ENCODE measurements around the gene MTUS2. TPM values are rescaled to one million over a fixed set of nuclear protein-coding genes. Genes with fewer than 3 reads are reported as not detected.

Gene MTUS2
- polyA plus RNA-seq, 2 of the 4 experiments (the other 2 are of a cell fraction) = not detected

GRCh38 chr13:29540799-29541198, 720.7 kb downstream of the MTUS2 start:
- H3K4me2 ChIP-seq = no peak overlapping the region
- no peaks in the 10 kb centered on the region for H3K9me3 ChIP-seq
- CTCF ChIA-PET = no interaction called here
- POLR2A ChIA-PET = no interaction called here
- DNase-seq (ENCODE audit: low read depth in 1 of 2, low spot score in 1 of 2) = no peak
- H3K4me3 ChIP-seq = no peak overlapping the region
- no peak for ATAC-seq
- no peaks in the 10 kb centered on the region for H3K4me1 ChIP-seq
- H3K27ac ChIP-seq = no peak overlapping the region
- TF ChIP-seq JUNB (IDR thresholded peaks at IDR 0.05) (no peak), CEBPB (IDR thresholded peaks at IDR 0.05) (no peak), EP300 (IDR thresholded peaks at IDR 0.05) (no peak), JUN (IDR thresholded peaks at IDR 0.05) (no peak)
- TF ChIP-seq, protein P1, sequence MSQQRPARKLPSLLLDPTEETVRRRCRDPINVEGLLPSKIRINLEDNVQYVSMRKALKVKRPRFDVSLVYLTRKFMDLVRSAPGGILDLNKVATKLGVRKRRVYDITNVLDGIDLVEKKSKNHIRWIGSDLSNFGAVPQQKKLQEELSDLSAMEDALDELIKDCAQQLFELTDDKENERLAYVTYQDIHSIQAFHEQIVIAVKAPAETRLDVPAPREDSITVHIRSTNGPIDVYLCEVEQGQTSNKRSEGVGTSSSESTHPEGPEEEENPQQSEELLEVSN (IDR thresholded peaks at IDR 0.05; ENCODE audit: borderline replicate concordance, low read depth) = no peak
- no peak for FAIRE-seq
- WGBS (ENCODE audit: missing lambda C conversion rate) = 84% methylated on average over 5 of the region's 5 CpGs

DNA sequence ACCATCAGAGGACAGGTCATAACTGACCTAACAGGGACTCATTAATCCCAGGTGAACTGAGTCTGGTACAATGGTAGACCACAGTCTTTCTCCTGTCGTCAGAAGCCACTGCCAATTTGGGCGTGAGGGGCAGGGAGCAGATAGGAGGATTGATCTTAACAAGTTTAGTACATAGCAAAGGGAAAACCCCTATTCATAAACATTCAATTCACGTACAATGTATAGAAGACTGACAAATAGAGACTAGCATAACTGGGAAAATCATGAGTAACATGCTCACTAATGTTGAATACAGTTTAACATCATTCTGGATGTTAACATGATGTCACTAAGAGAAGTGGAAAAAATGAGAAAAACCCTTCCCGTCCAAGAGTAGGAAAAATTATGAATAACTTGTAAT, 721.3 kb downstream of the MTUS2 start:
- TF ChIP-seq ZNF302 (CRISPR knock-in tag; IDR thresholded peaks at IDR 0.05) (no peak), HOXA7 (CRISPR knock-in tag; IDR thresholded peaks at IDR 0.05) (no peak), POLR2AphosphoS2 (conservative IDR thresholded peaks at IDR 0.05; ENCODE audit: low read length) (no peak), ZC3H11A (IDR thresholded peaks at IDR 0.05) (no peak), REST (IDR thresholded peaks at IDR 0.05) (no peak), NPAS2 (CRISPR knock-in tag; IDR thresholded peaks at IDR 0.05; ENCODE audit: borderline replicate concordance) (no peak), MYC (IDR thresholded peaks at IDR 0.05; ENCODE audit: borderline replicate concordance, low read length) (no peak), MAFK (IDR thresholded peaks at IDR 0.05; ENCODE audit: partially characterized antibody) (no peak), JUNB (IDR thresholded peaks at IDR 0.05) (no peak), NFE2L2 (conservative IDR thresholded peaks at IDR 0.05; ENCODE audit: low read length) (no peak), HOXB13 (CRISPR knock-in tag; IDR thresholded peaks at IDR 0.05; ENCODE audit: low read depth) (no peak), CTCF (IDR thresholded peaks at IDR 0.05) (no peak), ZSCAN20 (CRISPR knock-in tag; IDR thresholded peaks at IDR 0.05) (no peak), PBX3 (IDR thresholded peaks at IDR 0.05) (no peak), EHF (CRISPR knock-in tag; IDR thresholded peaks at IDR 0.05) (no peak)
- TF ChIP-seq, protein P2, sequence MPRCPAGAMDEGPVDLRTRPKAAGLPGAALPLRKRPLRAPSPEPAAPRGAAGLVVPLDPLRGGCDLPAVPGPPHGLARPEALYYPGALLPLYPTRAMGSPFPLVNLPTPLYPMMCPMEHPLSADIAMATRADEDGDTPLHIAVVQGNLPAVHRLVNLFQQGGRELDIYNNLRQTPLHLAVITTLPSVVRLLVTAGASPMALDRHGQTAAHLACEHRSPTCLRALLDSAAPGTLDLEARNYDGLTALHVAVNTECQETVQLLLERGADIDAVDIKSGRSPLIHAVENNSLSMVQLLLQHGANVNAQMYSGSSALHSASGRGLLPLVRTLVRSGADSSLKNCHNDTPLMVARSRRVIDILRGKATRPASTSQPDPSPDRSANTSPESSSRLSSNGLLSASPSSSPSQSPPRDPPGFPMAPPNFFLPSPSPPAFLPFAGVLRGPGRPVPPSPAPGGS (IDR thresholded peaks at IDR 0.05) = no peak
- TF ChIP-seq, protein P3, sequence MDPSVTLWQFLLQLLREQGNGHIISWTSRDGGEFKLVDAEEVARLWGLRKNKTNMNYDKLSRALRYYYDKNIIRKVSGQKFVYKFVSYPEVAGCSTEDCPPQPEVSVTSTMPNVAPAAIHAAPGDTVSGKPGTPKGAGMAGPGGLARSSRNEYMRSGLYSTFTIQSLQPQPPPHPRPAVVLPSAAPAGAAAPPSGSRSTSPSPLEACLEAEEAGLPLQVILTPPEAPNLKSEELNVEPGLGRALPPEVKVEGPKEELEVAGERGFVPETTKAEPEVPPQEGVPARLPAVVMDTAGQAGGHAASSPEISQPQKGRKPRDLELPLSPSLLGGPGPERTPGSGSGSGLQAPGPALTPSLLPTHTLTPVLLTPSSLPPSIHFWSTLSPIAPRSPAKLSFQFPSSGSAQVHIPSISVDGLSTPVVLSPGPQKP (IDR thresholded peaks at IDR 0.05; ENCODE audit: low read depth, low read length) = no peak
- Histone ChIP-seq H3K4me1 (no peaks in the 10 kb centered on the region), H3K27ac (no peak overlapping the region), H3K4me3 (no peak overlapping the region), H3K4me2 (no peak overlapping the region), H3K9me3 (no peaks in the 10 kb centered on the region)
- ChIA-PET CTCF (no interaction called here), POLR2A (no interaction called here)
- WGBS (ENCODE audit: missing lambda C conversion rate) = 95% methylated on average over 4 of the region's 4 CpGs
- DNase-seq (ENCODE audit: low read depth in 1 of 2, low spot score in 1 of 2) = no peak
- FAIRE-seq = no peak
- ATAC-seq = no peak
